Gastrocnemius medialis (tissue), 4 donors: ENCODE measurements around the gene IKBKE. TPM values are rescaled to one million over a fixed set of nuclear protein-coding genes. Genes with fewer than 3 reads are reported as not detected.
A peak's percentile ranks its signal among the peaks of the same experiment; 100 is the strongest.

ENCODE experiments used
- ATAC-seq, 2 donors: fragments of 150-250 bp; one replicate each; pipeline ENCODE4 v1.9.1; 2016
- DNase-seq, 2 donors: peaks; one replicate each; pipeline ENCODE4 v3.0.0-alpha.2; 2019
- H3K27ac ChIP-seq, 4 donors: fragments of 200-600 bp; sonication (generic); 1 replicate in 1 of 4; 2 replicates in 3 of 4; pipeline ENCODE4 v1.5.1; 2016 to 2018; ENCODE audit warnings: mild to moderate bottlenecking in 2 of 4, moderate library complexity in 1 of 4
- H3K27me3 ChIP-seq, 3 donors: fragments of 200-600 bp; sonication (generic) in 2 of 3; 1 replicate in 1 of 3; 2 replicates in 2 of 3; pipeline versions ENCODE4 v1.5.1 to v1.6.0; 2016 to 2019; ENCODE audit warnings: mild to moderate bottlenecking in 1 of 3, moderate library complexity in 1 of 3
- H3K36me3 ChIP-seq, 2 donors: fragments of 200-600 bp; sonication (generic) in 1 of 2; one replicate each; pipeline ENCODE4 v1.5.1; 2017 to 2018
- H3K4me1 ChIP-seq, 2 donors: fragments of 200-600 bp; sonication (generic) in 1 of 2; one replicate each; pipeline ENCODE4 v1.5.1; 2016 to 2017; ENCODE audit warnings: mild to moderate bottlenecking in 2 of 2
- H3K4me3 ChIP-seq, 4 donors: fragments of 200-600 bp; sonication (generic) in 3 of 4; 1 replicate in 1 of 4; 2 replicates in 3 of 4; pipeline ENCODE4 v1.5.1; 2016 to 2019; ENCODE audit warnings: mild to moderate bottlenecking in 2 of 4
- H3K9me3 ChIP-seq, 3 donors: fragments of 200-600 bp; sonication (generic) in 2 of 3; 1 replicate in 1 of 3; 2 replicates in 2 of 3; pipeline ENCODE4 v1.5.1; 2016 to 2019
- CTCF ChIP-seq, 5 experiments: fragments of 450-650 bp in 3 of 5; fragments of 200-600 bp in 2 of 5; sonication (generic) in 2 of 5; IDR thresholded peaks in 4 of 5; conservative IDR thresholded peaks in 1 of 5; 1 replicate in 4 of 5; 2 replicates in 1 of 5; pipeline ENCODE4 v1.5.1; 2016 to 2019; ENCODE audit warnings: antibody characterized with exemption in 5 of 5, mild to moderate bottlenecking in 3 of 5, moderate library complexity in 3 of 5
- POLR2A ChIP-seq, 2 donors: fragments of 450-650 bp; IDR thresholded peaks; one replicate each; pipeline ENCODE4 v1.6.1; 2017; ENCODE audit warnings: antibody characterized with exemption in 2 of 2, mild to moderate bottlenecking in 2 of 2, moderate library complexity in 2 of 2
- in situ Hi-C, 4 donors: fragments of 200-750 bp; cut with MboI; loops; one replicate each; pipeline versions ENCODE4 v1.15.0 to v1.8.0; 2017; ENCODE audit warnings: low sequenced_read_pairs in 4 of 4
- intact Hi-C: fragments of 100-400 bp; cut with DNase I; formaldehyde crosslinking; loops from one replicate; pipeline ENCODE4 v1.15.1; 2023; ENCODE audit warnings: low total_unique reads
- total RNA-seq, 4 donors: library from RNA; depleted of rRNA; stranded (reverse); fragments of >200 nt; gene quantifications; one replicate each; pipeline versions ENCODE4 v1.1.0 to v1.2.3, GENCODE V29; 2016

IKBKE gene
- total RNA-seq, 4 donors from 2014 or later = 0.81 to 1.1 (median 0.84) TPM; not detected in 1

DNA sequence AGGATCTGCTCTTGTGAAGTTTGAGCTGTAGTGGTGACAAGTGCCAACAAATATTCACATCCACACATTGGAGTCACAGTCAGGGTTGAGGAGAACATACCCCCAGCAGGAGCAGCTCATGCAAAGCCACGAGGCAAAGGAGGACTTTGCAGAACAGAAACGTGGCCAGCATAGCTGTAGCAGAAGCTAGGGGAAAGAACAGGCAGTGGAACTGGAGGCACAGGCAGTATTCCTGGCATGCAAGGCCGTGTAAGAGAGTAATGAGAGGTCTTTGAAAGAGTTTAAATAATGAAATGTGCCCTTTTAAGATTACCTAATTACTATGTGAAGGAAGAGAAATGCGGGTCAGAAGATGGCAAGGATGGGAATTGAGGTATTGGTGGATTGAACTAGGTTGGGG, 40.9 kb upstream of the IKBKE start:
- DNase-seq (no peak), ATAC-seq (no peak)
- TF ChIP-seq CTCF (IDR thresholded peaks at IDR 0.05 in 4 of 5, conservative IDR thresholded peaks at IDR 0.05 in 1 of 5) = no peak
- no peak for TF ChIP-seq POLR2A (IDR thresholded peaks at IDR 0.05)
- Histone ChIP-seq H3K4me3 (no peak overlapping the region), H3K9me3 (no peaks in the 10 kb centered on the region), H3K27ac (peak overlapping the region in 3 of 4 donors; percentile 14 to 46 (median 14)), H3K4me1 (peaks cover 0 to 6% of the 10 kb centered on the region in 2 donors), H3K27me3 (no peaks in the 10 kb centered on the region), H3K36me3 (no peaks in the 10 kb centered on the region)
- intact Hi-C loops = no loop called here
- in situ Hi-C loops = no loop called here

GRCh38 chr1:206430031-206430983, 40.0 kb upstream of the IKBKE start:
- TF ChIP-seq POLR2A (IDR thresholded peaks at IDR 0.05) (no peak), CTCF (IDR thresholded peaks at IDR 0.05 in 4 of 5, conservative IDR thresholded peaks at IDR 0.05 in 1 of 5) (peak in 1 of 5 experiments; percentile 29)
- intact Hi-C loops (no loop called here), in situ Hi-C loops (no loop called here)
- Histone ChIP-seq H3K9me3 (no peaks in the 10 kb centered on the region), H3K4me1 (peaks cover 0 to 6% of the 10 kb centered on the region in 2 donors), H3K4me3 (no peak overlapping the region), H3K36me3 (no peaks in the 10 kb centered on the region), H3K27ac (peak overlapping the region; percentile 21 to 64 (median 35)), H3K27me3 (no peaks in the 10 kb centered on the region)
- no peak for DNase-seq
- peak; percentile 39 to 72 for ATAC-seq

- no peaks in the 10 kb centered on the region for H3K36me3 ChIP-seq
- no peak for TF ChIP-seq CTCF (IDR thresholded peaks at IDR 0.05 in 4 of 5, conservative IDR thresholded peaks at IDR 0.05 in 1 of 5)
- TF ChIP-seq POLR2A (IDR thresholded peaks at IDR 0.05) = no peak
- H3K4me1 ChIP-seq = peaks cover 0 to 5% of the 10 kb centered on the region in 2 donors
- H3K27me3 ChIP-seq = no peaks in the 10 kb centered on the region
- intact Hi-C loops (no loop called here), in situ Hi-C loops (no loop called here)
- DNase-seq (no peak), ATAC-seq (no peak)
- H3K4me3 ChIP-seq = no peak overlapping the region
- no peaks in the 10 kb centered on the region for H3K9me3 ChIP-seq
- no peak overlapping the region for H3K27ac ChIP-seq
Measured at GRCh38 chr1:206435445-206435844, 34.8 kb upstream of the IKBKE start.

DNA sequence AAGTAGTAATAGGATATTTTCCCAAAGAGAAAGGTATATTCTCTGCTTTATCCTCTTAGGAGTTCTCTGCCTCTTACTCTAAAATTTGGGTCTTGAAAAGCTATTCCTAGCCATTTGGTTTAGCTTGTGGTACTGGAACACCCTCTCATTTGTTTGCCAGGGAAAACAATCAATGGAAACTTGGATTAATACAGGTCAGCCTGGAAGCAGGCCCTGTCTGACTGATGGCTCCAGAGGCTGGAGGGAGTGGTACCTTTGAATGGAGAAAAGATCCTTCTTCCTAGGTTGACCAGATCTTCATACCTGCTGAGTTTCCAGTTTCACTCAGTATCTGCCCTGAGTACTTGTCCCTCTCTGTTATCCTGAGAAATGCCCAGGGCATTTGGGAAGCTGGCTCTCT, 31.7 kb upstream of the IKBKE start:
- H3K4me3 ChIP-seq = no peak overlapping the region
- no peak overlapping the region for H3K27ac ChIP-seq
- no peaks in the 10 kb centered on the region for H3K36me3 ChIP-seq
- no peaks in the 10 kb centered on the region for H3K27me3 ChIP-seq
- intact Hi-C loops (no loop called here), in situ Hi-C loops (no loop called here)
- no peaks in the 10 kb centered on the region for H3K4me1 ChIP-seq
- no peak for TF ChIP-seq CTCF (IDR thresholded peaks at IDR 0.05 in 4 of 5, conservative IDR thresholded peaks at IDR 0.05 in 1 of 5)
- TF ChIP-seq POLR2A (IDR thresholded peaks at IDR 0.05) = no peak
- ATAC-seq (no peak), DNase-seq (no peak)
- H3K9me3 ChIP-seq = no peaks in the 10 kb centered on the region
